HG02973 (cell line): ENCODE measurements around the gene MARS2.
"Not testable (repeated sequence)": the region's sequence is repeated elsewhere in the genome, so short reads cannot be mapped to it uniquely, and the experiment has no call there.

Experiments
- ATAC-seq: cut with Tn5 transposase; IDR thresholded peaks from one replicate; pipeline ENCODE4 v1.9.1; 2021; ENCODE audit warnings: moderate library complexity; ENCODE audit not compliant: unreplicated experiment

The MARS2 gene

GRCh38 chr2:197705121-197705911 lies at the start of gene MARS2:
Gene MARS2, plus strand, starts transcription at chr2:197705369. Its CDS starts 37 bp downstream, at chr2:197705406.
- ATAC-seq: peak; percentile 80

GRCh38 chr2:197657562-197657961 lies 47.6 kb upstream of the MARS2 start:
- no peak for ATAC-seq

- no peak for ATAC-seq
Measured at GRCh38 chr2:197661626-197662025, 43.5 kb upstream of the MARS2 start.

DNA sequence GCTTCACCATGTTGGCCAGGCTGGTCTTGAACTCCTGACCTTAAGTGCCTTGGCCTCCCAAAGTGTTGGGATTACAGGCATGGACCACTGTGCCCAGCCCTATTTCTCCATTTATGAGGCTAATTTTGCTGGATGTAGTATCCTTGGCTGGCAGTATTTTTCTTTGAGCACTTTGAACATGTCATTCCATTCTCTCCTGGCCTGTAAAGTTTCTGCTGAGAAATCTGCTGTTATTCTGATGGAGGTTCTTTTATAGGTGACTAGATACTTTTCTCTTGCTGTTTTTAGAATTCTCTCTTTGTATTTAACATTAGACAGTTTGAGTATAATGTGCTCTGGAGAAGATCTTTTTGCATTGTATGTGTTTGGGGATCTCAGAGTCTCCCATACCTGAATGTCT lies 38.9 kb upstream of the MARS2 start:
- ATAC-seq: no peak

DNA sequence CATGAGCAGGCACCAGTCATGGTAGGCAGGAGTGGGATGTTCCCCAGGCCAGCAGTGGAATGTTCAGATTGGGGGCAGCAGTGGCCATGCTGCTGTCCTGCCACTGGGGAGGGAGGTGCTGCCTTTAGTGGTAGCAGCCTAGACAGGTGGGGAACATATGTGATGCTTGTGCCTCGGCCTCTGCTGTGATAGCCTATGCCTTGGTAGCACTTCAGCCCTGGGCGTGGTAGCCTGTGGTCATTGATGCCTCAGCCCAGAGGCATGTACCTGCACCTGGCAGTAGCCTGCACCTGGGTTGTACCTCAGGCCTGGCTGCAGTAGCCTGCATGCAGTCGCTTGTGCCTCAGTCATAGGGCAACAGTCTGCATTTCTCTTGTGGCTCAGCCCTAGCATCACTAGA lies 36.9 kb upstream of the MARS2 start:
- no peak for ATAC-seq

GRCh38 chr2:197669077-197669476 lies 36.1 kb upstream of the MARS2 start:
- ATAC-seq: no peak

- no peak for ATAC-seq
Measured at GRCh38 chr2:197672371-197672893, 32.7 kb upstream of the MARS2 start.

DNA sequence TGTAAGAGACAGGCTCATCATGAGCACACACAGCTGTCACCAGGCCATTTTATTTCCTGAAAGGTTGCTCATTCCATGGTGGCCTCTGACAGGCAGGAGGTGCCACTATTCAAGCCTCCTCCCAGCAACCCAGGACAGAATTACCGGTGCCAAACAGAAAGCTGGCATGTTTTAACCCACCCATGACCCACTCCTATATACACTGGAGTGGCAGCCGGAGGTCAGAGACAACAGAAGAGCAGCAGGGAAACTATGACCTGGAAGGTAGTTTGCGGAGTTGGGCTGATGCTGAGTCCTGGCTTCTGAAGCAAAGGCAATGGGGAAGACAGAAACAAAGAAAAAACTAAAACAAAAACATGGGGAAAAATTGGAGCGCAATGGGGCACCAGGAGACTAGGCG lies 32.1 kb upstream of the MARS2 start:
- no peak for ATAC-seq

DNA sequence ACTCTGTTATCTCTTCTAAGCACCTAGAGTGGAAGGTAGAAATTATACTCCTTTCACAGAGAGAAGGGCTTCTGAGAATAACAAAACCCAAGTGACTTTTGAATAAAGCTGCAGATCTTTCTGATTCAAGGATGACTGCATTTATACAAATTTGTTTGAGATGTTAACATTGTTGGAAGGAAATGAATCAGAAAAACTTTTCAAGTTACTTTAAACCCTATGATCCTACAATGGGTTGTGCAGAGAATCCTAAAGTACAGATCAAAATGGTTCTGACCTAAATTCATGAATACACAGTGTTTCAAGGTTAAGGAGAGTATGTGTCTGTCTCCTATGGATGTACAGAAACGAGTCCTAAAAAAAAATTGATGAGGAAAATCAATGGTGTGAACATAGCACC lies 31.6 kb upstream of the MARS2 start:
- no peak for ATAC-seq

DNA sequence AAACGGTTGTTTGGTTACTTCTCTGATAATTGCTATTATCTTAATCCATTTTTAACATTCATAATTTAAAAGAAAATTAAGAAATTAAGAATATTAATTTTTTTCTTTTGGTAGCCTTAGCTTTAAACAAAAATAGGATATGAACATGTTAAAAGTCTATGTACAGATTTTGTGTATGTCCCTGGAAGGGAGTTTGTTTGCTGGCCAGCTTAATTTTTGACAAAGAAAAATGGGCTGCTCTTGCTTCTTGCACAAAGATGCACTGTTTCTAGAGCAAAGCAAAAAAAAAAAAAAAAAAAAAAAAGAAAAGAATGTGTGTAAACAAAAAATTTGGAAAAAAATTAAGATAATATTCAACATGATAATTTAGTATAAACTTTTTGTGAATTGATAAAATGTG lies 31.1 kb upstream of the MARS2 start:
- ATAC-seq: no peak

GRCh38 chr2:197674591-197674990 lies 30.6 kb upstream of the MARS2 start:
- no peak for ATAC-seq

- no peak for ATAC-seq
Measured at GRCh38 chr2:197675246-197675645, 29.9 kb upstream of the MARS2 start, which contains the start of gene RFTN2. Gene RFTN2, minus strand, starts transcription at chr2:197675587. Its CDS starts 129 bp downstream, at chr2:197675458.

DNA sequence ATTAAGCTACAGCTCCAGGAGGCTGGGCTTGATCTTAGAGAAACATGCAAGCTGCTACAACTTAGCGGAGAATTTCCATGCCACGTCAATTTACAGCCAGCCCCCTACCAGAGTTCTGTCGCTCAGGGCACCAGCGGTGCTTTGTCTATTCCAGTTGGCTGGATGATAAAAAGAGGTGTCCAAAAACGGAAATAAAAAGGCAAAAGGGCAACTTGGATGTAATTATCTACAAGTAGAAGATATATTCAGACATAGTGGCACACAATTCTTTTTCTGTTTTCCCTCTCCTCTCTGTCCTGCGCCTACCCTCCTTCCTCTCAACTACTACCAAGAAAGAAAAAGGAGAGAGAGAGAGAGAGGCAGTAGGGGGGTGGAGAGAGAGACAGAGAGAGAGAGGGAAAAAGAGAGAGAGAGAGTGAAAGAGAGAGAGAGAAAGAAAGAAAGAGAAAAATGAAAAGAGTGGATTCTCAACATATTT lies 29.4 kb upstream of the MARS2 start:
- no peak for ATAC-seq

DNA sequence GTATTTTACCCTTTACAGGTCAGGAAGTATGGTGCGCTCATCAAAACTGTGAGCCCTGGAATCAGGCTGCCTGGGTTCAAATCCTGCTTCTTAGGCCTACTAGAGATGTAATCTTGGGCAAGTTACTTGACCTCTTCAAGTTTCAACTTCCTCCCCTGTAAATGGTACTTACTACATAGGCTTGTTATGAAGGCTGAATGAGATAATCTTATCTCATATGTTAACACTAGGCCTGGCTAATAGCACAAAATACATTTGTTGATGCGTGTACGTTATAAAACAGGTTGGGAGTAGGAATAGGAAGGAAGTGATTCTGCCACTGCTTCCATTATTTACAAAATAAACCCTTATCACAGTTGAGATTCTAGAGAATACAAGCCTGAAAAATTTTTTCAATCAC lies 28.1 kb upstream of the MARS2 start:
- no peak for ATAC-seq

GRCh38 chr2:197677483-197677882 lies 27.7 kb upstream of the MARS2 start:
- ATAC-seq: no peak

GRCh38 chr2:197695206-197695605 lies 10.0 kb upstream of the MARS2 start:
- not testable (repeated sequence) for ATAC-seq

DNA sequence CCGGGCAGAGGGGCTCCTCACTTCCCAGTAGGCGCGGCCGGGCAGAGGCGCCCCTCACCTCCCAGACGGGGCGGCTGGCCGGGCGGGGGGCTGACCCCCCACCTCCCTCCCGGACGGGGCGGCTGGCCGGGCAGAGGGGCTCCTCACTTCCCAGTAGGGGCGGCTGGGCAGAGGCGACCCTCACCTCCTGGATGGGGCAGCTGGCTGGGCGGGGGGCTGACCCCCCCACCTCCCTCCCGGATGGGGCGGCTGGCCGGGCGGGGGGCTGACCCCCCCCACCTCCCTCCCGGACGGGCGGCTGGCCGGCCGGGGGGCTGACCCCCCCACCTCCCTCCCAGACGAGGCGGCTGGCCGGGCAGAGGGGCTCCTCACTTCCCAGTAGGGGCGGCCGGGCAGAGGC lies 9.2 kb upstream of the MARS2 start:
- not testable (repeated sequence) for ATAC-seq

DNA sequence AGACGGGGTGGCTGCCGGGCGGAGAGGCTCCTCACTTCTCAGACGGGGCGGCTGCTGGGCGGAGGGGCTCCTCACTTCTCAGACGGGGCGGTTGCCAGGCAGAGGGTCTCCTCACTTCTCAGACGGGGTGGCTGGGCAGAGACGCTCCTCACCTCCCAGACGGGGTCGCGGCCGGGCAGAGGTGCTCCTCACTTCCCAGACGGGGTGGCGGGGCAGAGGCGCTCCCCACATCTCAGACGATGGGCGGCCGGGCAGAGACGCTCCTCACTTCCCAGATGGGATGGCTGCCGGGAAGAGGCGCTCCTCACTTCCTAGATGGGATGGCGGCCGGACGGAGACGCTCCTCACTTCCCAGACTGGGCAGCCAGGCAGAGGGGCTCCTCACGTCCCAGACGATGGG lies 8.6 kb upstream of the MARS2 start:
- not testable (repeated sequence) for ATAC-seq

GRCh38 chr2:197699724-197700123 lies 5.4 kb upstream of the MARS2 start:
- ATAC-seq: not testable (repeated sequence)

- ATAC-seq: no peak
Measured at GRCh38 chr2:197700960-197701359, 4.2 kb upstream of the MARS2 start.

DNA sequence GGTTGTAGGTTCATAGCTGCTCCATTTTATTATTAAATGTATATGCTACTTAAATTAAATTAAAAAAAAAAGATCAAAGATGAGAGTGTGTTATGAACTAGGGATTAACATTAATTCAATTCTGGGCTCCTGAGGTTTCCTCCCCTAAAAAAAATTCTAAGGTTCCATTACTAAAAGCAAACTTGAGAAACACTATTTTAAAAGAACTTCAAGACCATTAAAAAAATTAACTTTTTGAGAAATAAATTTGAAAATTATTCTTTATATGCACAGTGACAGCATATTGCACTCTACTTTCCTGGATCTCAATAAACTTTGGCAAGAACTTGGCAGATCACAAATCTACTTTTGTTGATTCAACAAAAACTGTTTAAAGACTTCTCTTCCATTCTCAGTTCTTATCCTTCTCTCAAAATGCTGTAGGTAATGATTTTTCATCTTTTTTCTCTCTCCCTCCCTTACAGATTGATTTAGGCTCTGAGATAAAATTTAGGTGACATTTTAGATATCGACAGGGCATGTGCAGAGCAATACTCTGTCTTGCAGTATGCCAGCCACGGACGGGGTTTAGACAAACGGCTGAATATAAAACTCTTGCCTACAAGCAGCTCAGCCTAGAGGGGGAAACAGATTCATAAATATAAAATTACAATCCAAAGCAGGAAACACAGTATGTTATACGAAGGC lies 592 bp upstream of the MARS2 start:
- ATAC-seq: peak; percentile 30
